AG10803 (cell line): ENCODE results near the gene SLC15A2.

Experiments used
- DNase-seq: peaks from one replicate; pipeline ENCODE4 v3.0.0; 2010; ENCODE audit warnings: low read depth
- H3K4me3 ChIP-seq: 2 replicates; pipeline ENCODE4 v1.5.1; 2011; ENCODE audit warnings: mild to moderate bottlenecking, low read length, control low read depth
- CTCF ChIP-seq: conservative IDR thresholded peaks from 2 replicates; pipeline ENCODE4 v1.5.1; 2011; ENCODE audit warnings: mild to moderate bottlenecking, low read length, control low read depth, inconsistent platforms

SLC15A2 gene

GRCh38 chr3:121895736-121896135 lies 1.5 kb downstream of the SLC15A2 start:
- H3K4me3 ChIP-seq, result no peak overlapping the region
- no peak for TF ChIP-seq CTCF
- no peak for DNase-seq

GRCh38 chr3:121896823-121897222 lies 2.6 kb downstream of the SLC15A2 start:
- no peak overlapping the region for H3K4me3 ChIP-seq
- no peak for DNase-seq
- no peak for TF ChIP-seq CTCF

GRCh38 chr3:121897296-121897695 lies 3.1 kb downstream of the SLC15A2 start:
- DNase-seq, result no peak
- no peak for TF ChIP-seq CTCF
- H3K4me3 ChIP-seq, result no peak overlapping the region

- DNase-seq, result no peak
- no peak overlapping the region for H3K4me3 ChIP-seq
- TF ChIP-seq CTCF, result no peak
Measured at GRCh38 chr3:121913305-121913990, 19.2 kb downstream of the SLC15A2 start.

- DNase-seq, result no peak
- H3K4me3 ChIP-seq, result no peak overlapping the region
- TF ChIP-seq CTCF, result no peak
Measured at GRCh38 chr3:121914081-121914998, 20.1 kb downstream of the SLC15A2 start.

- no peak for DNase-seq
- no peak for TF ChIP-seq CTCF
- H3K4me3 ChIP-seq, result no peak overlapping the region
Measured at GRCh38 chr3:121916189-121916588, 22.0 kb downstream of the SLC15A2 start.
